GM18519 (cell line): Measurements from ENCODE around the gene IRF2.

Source experiments
- ATAC-seq: cut with Tn5 transposase; IDR thresholded peaks from one replicate; pipeline ENCODE4 v1.9.1; 2021; ENCODE audit warnings: mild to moderate bottlenecking, moderate library complexity; ENCODE audit not compliant: unreplicated experiment, low FRiP score

The IRF2 gene

DNA sequence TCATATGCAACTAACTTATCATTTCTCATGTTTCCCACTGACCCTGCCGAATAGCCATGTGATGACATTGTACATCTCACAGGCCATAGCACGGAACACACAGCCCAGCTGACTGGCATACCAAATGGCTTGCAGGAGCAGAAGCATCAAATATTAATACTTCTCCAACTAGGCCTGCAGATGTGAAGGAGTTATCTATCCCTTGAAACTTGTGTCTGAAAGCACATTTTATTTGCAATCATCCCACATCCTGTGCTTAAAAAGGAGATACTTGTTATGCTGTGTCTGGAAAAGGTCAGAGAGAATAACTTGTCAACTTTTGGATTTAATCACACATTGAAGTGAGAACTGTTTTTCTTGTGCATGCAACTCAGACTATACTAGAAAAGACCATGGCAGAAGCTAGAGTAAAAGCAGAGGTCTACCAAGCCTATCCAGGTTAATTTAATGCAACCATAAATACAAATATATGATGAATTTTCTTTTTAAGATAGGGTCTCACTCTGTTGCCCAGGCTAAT lies 100.4 kb downstream of the IRF2 start:
- no peak for ATAC-seq

DNA sequence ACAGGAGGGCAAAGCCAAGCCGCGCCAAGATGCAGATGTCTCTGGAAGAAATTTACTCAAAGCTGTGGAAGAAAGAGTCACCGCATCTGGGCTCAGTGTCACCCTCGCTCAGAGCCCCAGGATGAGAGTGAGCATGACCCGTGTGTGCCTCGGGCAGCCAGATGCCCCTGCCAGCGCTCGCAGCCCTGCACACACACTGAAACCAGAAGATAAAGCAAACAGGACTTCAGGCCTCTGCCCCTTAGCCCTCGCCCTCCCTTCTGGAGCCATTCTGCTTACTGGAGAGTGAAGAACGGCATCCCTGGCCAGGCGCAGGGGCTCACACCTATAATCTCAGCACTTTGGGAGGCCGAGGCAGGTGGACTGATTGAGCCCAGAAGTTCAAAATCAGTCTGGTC lies 103.0 kb downstream of the IRF2 start:
- no peak for ATAC-seq

DNA sequence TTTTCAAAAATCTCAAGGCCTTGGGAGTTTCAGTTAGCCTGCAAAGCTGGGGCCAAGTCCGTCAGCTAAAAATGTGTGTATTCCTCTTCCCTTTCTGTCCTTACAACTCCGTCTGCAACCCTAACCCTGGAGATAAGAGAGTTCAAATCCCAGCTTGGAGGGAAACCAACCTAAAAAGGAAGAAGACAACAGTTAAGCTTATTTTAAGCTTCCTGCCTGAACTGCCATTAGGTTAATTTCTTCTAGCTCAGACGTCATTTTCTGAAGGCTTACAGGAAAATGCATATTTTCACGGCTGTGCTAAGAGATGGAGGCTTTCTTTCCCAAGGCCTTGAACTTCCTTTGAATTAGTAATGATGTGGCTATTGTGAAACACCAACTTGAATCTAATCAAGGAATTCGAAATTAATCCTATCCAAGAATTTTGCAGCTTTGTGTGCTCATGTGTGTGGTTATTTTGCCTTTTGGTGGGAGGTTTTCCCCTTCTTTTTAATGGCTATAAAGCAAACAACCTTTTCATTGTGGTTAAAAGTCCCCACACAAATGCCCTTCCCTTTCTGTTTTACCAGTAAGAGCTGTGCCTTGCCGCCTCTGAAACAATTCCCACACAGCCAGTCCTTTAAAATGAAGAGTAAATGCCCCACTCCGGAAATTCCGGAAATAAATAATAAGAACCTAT lies 103.5 kb downstream of the IRF2 start:
- no peak for ATAC-seq

DNA sequence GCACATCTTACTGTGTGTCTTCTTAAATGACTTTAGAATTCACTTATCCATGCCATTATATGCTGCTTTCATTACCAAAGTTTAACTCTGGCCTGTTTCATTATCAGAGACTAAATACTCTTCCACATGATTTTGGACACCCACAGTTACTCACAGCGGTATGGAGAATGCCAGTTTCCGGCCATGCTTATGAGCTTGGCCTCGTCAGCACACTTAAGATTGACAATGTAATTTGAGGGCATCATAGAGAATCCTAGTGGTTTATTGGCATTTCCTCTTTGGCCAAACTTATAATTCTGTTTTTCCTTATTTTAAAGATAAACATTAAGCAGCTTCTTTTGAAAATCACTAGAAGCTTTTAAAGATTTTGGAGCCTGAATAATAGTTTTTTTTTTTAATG lies 104.5 kb downstream of the IRF2 start:
- no peak for ATAC-seq

DNA sequence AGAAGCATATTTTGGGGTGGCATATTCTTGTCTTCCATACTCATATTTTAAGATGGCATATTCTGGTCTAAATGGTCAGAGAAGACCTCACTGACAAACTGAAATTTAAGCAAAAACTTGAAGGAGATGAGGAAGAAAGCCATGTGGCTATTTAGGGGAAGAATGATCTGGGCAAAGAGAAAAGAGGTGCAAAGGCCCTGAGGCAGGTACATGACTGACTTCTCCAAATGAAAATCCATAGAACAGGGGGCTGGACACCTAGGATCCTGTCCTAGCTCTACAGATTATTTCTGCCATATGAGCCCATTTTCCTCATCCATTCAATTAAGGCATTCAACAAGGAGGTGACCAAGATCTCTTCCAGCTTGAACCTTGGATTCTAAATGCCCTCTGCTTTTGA lies 105.6 kb downstream of the IRF2 start:
- ATAC-seq = no peak

DNA sequence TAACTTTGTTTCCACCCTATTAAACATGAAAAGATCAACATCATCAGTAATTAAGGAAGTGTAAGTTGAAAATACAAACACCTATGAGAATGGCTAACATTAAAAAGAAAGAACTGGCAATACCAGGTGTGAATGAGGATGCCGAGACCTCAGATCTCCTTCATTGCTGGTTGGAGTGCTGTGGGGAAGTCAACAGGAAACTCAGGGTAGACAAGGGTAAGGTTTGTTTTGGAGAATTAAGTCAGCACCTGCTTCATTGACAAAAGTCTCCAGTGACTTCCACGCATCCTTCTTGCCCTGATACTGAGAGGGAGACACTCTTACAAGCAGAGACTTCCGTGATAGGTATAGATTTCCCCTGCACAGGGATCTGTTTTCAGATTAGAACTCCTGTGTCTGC lies 106.1 kb downstream of the IRF2 start:
- ATAC-seq = no peak

DNA sequence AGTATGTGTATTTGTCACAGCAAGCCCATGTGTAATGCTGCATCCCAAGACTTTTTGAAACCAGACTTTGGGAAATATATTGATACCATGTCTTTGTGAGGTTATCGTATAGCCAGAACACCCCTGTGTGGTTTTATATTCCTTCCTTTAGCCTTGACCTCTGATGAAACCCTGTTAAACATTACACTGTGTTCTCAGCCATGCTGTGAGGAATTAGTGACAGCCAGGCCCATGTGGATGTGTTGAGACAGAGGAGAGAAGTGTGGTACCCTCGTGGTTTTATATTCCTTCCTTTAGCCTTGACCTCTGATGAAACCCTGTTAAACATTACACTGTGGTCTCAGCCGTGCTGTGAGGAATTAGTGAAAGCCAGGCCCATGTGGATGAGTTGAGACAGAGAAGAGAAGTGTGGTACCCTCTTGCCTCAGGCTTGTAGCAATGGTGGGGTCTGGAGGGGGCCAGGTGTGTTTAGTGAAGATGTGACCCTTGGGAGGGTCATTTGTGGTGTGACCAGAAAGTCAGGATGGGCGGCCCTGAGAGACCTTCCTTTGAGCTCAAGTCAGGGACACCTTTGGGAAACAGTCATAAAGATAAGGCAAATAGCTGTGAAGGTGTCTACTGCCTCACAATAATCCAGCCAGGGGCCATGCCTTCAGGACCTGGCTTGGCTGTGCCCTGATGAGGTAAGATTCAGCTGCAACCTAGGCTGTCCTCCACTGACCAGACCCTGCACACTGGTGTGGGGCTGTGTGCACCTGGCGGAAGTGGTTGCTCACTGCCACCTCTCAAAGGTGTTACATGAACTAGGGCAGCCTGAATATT lies 110.0 kb downstream of the IRF2 start:
- no peak for ATAC-seq

DNA sequence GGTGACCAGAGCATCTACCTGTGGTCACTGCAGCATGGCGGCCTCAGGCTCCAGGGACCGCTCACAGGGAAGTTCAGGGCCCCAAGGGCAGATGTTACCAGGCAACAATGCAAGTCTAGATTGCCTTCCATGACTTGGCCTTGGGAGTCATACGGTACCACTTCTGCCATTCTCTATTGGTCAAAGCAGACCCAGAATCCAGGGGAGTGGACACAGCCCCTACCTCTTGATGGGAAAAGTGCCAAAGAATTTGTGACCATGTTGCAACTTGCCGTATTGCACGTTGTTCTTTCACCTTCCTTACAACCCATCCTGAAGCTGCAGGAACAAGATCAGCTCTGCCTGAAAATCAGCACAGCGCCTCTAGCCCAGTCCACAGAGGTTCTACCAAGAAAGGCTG lies 111.1 kb downstream of the IRF2 start:
- no peak for ATAC-seq

DNA sequence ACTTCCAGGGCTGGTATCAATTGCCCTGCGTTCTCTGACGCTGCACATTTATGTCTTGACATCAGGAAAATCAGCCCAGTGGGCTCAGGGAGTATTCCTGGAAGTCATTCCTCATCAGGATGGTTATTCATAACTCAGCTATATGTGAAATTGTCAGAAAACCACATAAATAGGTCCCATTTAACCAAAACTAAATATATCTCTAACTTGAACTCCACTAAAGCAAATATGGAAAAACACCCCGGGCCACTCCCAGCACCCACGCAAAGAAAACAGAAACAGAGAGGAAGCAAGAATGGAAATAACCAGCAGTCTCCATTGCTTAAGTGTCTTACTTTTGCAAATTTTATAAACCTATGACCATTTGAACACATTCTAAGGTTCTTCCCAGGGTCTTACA lies 112.0 kb downstream of the IRF2 start:
- no peak for ATAC-seq

GRCh38 chr4:184361443-184361842 lies 112.9 kb downstream of the IRF2 start:
- no peak for ATAC-seq

DNA sequence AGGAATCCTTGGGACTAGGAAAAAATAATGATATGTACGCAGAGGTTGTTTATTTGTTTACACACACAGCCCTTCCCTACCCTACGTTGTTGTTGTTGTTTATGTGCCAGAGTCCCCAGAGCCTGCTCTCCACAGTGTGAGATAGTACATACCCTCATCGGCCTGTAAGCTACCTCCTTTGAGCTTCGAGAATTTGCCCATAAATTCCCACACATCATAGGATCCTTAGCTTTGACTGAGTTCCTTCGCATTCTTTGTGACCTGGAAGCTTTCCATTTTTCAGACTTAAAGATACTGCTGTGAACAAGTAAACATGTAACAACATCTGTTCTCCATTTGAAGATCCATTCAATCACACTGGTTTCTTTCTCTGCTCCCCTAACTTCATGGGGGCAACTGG lies 114.5 kb downstream of the IRF2 start:
- no peak for ATAC-seq

GRCh38 chr4:184358521-184359232 lies 115.7 kb downstream of the IRF2 start:
- ATAC-seq = no peak

DNA sequence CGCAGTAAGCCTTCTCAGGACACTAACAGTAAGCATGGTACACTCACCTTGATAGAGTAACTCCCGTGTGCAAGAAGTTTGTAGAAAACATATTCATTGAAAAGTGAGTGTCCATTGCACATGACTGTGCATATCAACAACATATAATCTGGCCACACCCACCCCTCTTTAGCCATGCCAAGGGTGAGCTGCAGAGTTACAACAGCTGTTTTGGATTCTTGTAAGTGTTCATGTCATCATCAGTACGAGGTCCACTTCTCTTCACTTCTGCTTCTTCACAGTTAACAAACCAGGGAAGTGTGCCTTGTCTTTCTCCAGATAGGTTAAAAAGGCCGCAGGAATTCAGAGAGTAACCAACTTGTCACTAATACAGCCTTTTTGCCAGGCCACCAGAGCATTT lies 116.6 kb downstream of the IRF2 start:
- no peak for ATAC-seq

- ATAC-seq = no peak
Observed at GRCh38 chr4:184357165-184357564, 117.2 kb downstream of the IRF2 start.

GRCh38 chr4:184356366-184356765 lies 118.0 kb downstream of the IRF2 start:
- no peak for ATAC-seq

DNA sequence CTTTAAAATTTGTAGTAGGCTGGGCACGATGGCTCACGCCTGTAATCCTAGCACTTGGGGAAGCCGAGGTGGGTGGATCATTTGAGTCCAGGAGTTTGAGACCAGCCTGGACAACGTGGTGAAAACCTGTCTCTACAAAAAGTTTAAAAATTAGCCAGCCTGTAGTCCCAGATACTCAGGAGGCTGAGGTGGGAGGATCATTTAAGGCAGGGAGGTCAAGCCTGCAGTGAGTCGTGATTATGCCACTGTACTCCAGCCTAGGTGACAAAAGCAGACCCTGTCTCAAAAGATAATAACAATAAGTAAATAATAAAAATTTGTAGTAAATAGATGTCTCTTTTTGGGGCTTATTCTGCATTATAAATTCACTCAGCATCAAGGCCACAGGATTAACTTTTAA lies 118.5 kb downstream of the IRF2 start:
- no peak for ATAC-seq

DNA sequence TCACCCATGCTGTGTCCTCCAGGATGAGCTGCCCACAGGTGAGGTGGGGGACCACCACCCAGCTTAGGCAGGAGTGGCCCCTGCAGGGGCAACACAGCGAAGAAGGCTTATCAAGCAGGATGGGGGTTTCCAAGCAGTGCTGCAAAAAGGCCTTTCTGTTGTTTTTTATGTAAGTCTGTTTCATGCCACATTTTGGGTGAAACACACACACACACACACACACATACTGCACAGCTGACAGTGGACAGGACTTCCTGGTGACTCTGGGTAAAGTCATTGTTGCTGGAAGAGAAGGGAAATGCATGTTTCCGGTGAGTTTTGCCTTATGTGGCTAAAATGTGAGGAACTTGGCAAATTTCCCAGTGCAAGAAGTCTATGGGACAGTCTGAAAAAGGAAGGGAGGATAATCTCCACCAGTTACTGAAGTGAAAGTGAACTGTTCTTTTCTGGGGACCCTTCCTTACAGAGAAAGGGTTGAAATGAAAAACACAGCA lies 119.2 kb downstream of the IRF2 start:
- ATAC-seq = no peak

DNA sequence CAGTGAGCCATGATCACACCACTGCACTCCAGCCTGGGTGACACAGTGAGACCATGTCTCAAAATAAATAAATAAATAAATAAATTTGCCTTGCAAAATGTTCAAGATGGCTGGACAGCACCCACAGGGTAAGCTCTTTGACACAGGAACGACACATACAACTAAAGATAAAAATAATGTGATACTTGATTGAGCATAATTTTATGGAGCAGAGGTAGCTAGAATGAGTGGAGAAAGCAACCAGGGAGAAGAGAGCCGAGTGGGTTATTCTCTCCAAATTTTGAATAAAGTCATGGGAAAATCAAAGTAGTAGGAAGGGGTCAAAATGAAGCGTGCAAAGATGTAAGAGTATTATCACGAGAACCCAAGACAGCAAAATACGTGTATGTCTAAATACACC lies 121.5 kb downstream of the IRF2 start:
- no peak for ATAC-seq

DNA sequence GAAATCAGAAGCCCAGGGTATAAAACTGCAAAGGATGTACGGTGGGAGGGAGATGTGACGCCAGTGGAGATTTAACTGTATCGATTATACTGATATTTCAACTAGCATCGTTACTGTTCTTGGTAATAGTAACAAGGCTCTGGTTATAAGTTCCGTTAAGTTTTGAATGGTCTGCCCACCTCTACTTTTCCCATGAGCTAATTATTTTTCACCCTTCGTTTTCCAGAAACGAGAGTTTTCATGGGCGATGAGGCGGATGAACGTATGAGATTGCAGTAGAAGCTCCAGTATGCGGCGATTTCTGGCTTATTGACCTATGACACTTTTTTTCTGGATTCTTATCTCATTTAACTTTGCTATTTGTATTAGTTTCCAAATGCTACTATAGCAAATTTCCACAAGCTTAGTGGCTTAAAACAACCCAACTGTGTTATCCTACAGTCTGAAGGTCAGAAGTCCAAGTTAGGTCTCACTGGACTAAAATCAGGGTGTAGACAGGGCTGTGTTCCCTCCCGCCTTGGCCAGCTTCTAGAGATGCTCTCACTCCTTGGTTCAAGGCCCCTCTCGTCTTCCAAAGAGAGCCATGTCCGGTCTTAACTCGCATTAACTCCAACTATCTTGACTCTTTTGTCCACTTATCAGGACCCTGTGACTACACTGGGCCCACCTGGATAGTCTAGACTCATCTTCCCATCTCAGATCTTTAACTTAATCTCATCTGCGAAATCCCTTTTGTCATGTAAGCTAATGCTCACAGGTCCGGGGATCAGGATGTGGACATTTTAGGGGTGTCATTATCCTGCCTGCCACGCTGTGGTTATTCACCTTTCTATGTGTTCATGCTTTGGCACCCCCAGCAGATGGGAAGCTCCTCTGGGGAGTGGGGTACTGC lies 122.5 kb downstream of the IRF2 start:
- ATAC-seq = no peak

DNA sequence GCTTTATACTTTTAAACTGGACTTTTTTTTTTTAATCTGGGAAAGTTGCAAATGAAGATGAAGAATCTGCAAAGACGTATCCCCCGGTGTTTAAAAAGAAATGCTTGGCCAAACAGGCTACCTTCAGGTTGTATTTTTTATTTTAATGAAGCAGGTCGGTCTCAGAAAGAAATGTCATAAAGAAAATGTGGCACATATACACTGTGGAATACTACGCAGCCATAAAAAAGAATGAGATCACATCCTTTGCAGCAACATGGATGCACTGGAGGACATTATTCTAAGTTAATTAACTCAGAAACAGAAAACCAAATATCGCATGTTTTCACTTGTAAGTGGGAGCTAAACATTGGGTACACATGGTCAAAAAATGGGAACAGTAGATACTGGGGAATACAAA lies 123.4 kb downstream of the IRF2 start:
- ATAC-seq = no peak
